Measurements from ENCODE around the gene FAM107A.
A peak's percentile ranks its signal among the peaks of the same experiment; 100 is the strongest.
"Not testable (repeated sequence)": the region's sequence is repeated elsewhere in the genome, so short reads cannot be mapped to it uniquely, and the experiment has no call there.

Gene FAM107A

DNA sequence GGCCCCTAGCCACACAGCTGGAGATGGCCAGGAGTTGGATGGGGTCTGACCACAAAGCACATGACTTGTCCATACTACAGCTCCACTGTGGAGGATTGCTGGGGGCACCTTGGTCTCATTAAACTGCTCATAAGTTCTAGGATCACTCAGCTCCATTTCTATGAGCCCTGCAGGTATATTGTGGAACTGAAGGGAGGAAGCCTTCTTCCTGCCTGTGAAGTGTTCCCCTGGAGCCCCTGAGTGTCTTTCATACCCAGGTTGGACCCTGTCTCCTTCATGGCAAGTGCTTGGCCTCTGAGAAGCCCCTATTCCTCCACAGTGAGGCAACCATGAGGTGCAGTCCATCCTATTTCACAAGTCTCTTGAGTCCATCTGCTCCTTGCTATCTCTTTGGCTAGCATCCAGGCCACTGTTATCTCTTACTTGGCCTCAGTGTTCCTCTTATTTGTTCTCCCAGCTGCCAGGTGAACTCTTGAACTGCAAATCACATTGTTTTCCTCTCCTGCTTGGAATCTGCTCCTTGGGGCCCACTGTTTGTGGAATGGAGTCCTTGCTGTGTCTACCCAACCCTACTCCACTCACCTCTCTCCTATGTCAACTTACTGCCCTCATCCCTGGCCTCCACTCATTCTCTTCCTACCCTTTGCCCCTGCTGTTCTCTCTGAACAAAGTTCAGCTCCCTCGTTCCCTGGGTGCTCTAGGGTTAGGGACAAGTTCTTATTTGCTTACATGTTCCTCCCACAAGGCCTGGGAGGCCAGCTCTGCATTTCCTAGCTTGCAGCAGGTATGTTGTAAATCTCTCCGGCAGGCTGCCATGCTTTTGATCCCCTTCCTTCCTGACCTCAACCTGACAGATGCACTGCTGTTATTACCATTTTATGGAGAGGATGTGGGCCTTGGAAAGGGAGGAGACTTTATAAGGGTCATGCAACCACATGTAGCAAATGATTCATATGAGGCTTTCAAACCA, 41.4 kb downstream of the FAM107A start:
- DNase-seq = peak; percentile 0

DNA sequence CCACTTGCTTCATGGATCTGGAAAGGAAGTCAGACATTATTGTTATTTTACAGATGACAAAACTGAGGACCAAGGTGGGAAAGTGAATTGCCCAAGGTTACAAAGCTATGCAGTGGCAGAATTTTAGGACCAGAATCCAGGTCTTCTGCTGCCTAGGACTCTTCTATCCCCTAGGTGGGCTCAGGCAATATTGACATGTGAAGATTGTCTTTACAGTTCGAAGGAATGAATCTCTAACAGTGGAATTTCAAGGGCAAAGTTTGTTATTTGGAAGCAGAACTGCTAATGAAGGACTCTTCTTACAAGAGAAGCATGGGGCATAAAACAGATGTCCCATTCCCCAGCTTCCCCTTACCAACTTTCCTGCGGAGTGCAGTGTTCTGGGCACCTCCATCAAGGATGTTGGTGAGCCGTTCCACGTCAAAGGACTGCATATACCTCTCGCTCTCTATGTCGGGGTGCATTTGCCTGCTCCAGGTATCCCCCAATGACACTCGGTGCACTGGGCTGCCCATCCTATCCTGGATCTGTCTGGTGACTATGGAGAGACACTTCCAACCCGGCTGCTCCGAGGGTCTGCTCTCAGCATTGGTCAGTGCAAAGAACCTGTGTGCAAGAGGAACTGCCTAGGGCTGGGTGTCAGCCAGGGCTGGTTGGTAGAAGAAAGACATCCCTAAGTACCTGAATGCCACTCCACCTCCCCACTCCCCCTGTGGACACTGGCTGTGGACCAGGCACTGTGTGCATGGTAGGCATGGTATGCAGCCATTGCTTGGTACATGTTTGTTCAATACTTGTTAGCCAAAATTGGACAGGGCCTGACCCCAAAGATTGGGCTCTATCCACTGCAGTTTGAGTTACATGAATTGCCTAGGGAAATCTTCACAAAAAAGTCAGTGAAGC, 42.3 kb downstream of the FAM107A start:
- no peak for DNase-seq

DNA sequence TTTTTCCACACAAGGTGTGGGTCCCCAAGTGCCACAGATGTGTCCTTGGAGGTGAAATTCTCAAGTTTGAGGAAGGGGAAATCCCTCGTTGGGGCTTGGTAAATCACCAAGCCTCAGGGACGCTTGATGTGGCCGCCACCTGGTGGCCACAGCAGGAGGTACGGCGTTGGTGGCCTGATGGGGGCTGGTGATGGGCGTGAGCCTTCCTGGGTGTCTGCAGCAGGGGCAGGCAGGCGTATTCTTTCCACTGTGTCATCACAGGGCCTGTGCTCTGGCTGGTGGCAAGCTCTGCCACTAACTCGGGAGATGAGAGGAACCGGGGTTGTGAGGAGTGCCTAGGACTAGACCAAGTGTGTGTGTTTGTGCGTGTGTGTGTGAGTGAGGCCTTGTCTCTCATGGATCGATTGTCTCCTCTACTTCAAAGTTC, 44.4 kb downstream of the FAM107A start:
- DNase-seq = peak; percentile 68

DNA sequence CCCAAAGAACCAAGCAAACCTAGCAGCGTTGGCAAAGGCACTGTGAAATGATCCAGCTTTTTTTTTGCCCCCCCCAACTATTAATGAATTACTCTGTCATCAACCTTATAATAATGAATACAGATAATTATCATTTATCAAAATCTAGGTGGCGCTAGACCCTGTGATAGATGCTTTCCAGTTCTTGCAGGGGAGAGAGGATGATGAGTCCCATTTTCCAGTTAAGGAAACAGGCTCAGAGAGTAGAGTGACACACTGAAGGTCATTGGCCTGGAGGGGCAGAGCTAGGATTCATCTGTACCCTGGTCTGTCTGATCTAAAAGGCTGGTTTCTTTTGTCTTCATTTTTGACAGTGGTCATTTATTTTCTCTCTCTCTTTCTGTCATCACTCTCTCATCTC, 45.2 kb downstream of the FAM107A start:
- peak; percentile 26 for DNase-seq

DNA sequence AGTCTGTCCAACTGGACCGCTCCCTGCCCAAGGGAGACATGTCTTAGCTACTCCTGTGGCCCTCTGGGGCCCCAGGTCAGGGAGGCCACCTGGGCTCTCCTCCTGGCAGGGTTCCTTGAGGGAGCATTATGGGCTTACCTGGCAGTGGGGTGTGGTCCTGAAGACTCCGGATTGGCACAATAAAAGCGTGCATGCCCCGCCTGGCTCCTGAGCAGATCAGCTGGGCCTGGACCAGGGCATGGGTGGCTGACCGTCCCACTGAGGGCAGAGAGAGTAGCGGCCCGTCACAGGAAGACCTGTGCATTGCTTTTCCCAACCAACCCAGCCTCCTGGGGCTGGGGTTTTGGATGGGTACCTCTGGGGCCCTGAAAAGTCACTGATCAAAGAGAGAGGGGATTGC, 45.6 kb downstream of the FAM107A start:
- DNase-seq = no peak

DNA sequence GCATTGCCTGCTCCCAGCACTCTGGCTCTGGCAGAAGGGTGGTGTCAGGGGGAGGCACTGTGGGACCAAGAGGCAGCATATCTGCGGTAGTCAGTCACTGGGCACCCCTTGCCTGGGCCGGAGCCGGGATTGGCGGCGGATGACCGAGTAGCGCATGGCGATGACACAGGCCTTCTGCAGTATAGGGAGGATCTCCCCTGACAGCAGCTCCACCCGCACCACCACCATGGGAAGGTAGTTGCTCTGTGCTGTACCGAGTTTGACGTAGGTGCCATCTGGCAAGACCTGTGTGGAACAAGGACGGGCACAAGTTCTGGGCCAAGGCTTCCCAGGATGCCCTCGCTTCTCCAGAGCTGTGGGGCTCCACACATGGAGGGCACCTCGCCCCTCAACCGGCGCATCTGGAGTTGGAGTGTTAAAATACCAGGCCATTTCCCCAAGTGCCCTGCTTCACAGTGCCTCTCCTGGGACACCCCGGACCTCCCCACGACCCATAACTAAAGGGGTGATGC, 46.8 kb downstream of the FAM107A start:
- DNase-seq = no peak

DNA sequence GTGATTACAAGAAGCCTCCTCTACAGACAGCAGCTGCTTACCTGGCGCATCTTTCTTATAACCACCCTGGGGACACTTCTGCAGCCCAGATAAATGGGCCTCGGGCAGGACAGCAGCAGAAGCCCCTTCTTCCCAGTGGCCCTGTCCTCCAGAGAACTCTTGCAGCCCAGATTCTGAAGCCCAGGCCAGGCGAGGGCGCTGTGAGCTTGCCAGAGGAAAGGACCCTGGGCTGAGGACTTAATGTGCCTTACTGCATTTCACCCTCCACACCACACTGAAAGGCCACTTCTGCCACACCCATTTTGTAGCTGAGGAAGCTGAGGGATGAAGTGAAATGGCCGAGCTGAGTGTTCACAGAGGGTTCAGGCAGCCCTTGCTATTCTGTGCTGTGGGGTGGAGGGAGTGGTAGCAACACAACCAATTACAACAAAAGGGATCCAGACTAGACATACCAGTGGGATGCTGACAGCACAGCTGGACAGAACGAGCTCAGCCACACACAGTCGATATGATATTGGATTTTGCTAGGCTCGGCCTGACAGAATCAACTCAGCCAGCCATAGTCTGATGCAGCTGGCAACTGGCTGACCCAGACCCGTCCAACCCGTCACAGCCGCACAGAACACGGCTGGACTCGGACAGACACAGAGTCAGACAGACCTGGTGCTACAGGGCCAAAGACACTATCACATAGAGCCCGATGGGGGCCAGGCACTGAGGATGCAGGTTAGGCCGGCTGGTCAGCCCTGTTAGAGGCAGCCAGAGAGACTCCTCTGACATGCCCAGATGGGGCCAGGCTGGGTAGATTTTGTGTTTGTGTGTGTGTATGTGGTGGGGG, 47.5 kb downstream of the FAM107A start:
- peak; percentile 16 for DNase-seq

DNA sequence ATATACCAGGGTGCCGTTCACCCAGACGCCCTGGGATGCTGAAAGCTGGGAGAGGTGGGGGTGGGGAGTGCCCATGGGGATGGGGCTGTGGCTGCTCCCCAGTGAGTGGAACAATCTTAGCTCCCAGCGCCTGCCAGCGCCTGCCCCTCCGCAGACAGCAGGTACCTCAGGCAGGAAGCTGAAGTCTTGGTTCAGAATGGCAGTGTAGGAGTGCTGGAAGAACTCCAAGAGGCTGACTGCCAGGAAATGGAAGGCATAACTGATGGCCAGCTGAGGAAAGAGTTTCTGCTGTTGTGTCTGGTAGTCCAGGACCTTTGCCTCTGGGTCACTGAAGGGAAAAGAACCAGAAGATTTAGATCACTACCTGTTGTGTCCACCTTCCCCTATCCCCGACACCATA, 48.6 kb downstream of the FAM107A start:
- no peak for DNase-seq

DNA sequence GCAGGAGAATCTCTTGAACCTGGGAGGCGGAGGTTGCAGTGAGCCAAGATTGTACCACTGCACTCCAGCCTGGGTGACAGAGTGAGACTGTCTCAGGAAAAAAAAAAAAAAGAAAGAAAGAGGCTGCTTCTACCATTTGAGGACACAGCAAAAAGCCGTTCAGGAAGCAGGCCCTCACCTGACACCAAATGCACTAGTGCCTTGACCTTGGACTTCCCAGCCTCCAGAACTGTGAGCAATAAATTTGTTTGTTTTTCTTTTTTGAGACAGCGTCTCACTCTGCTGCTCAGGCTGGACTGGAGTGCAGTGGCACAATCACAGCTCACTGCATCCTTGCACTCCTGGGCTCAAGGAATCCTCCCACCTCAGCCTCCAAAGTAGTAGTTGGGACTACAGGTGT, 49.8 kb downstream of the FAM107A start:
- DNase-seq = not testable (repeated sequence)

DNA sequence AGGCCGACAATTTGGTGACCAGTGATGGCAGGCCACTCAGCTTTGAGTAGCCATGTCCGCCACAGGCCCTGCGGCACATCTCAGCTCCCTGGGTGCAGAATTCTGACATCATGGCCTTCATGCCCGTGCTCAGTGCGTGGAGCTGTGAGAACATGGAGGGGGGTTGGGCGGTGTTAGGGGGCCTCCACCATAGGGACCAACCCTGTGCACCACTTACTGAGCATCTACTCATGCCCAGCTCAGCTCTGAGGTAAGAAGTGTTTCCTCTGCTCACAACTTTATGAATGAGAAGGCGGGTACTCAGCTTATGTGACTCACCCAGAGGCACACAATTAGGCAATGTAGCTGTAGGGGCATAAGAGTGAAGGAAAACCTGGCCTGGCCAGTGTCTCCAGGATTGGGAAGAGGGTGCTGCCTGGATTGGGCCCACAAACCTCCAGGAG, 50.7 kb downstream of the FAM107A start:
- DNase-seq = peak; percentile 2

DNA sequence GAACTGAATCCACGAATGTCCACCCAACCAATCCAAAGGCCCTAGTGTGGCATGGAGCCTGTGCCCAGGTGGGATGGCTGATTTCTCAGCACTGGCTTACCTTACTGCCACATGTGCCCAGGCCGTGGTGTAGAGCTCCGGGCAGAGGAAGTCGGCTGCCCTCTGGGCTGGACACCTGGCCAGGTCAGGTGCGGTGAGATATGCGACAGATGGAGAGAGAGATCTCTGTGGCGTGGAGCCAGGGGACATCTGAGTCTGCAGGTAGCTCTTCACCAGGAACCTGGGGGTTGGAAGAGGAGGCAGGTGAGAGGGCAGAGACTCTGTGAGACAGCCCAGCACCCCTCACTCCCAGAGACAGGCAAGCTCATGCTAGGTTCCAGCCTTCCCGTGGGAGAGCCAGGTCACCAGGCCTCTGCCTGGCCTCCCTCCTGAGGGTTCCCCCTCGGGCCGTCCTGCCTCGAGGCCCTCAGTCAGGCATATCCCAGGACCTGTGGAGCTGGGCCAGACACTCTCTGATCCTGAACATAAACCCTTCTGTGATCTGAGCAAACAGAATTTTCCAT, 52.8 kb downstream of the FAM107A start:
- DNase-seq = no peak

DNA sequence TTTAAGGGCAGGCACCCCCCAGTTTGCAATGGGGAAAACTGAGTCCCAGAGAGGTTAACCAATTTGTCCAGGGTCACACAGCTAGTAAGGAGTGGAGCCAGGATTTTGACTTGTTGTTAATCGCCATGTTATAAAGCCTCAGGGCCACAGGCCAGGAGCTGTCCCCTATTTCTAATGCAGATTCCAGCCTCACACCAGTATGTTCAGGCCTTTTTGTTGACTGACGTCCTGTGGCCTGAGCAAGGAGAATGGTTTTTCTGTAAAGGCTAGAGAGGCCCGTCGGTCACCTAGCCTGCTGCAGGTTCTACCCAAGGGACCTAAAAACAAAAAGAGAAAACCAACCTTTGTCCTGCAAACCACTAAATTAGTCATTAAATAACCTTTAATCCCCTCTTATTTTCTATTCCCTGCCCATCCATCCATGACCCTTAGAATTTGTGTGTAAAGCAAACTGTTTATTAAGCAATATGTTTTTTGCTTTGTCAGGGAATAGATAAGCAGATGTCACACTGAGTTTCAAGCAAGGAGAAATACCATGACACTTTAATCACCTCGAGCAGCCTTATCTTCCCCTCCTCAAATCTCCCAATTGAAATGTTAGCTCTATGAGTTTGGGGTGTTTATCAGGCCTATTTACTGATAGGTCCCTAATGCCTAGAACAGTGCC, 54.3 kb downstream of the FAM107A start:
- no peak for DNase-seq

DNA sequence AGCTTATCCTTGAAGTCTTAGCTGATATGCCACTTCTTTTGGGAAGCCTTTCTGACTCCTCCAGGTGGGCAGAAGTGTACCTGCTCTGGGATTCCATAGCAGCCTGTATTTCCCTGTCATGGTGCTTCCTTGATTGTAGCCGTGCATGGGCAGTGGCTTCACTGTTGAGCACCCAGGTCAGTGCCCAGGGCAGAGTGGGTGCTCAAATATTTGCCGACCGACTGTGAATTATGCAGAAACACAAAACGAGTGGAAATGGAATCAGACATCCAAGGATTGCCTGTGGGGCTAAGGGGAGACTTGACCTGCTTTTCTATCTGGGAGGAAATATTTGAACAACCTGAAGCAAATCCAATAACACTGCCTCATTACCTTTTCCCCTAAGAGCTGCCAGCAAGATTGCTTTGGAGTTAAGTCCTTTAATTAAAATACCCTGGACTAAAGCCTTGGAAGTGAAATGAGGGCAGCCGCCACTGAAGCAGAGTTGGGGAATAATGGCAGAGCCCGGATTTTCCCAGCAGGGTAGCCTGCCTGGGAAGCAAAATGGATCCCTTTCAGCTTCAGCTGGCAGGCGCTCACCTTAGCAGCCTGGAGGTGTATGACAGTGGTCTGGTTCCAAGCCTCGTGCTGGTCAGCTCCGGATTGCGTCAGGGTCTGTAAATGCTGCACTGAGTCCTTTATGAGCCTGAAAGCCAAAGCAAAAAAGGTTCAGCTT, 55.1 kb downstream of the FAM107A start:
- no peak for DNase-seq

DNA sequence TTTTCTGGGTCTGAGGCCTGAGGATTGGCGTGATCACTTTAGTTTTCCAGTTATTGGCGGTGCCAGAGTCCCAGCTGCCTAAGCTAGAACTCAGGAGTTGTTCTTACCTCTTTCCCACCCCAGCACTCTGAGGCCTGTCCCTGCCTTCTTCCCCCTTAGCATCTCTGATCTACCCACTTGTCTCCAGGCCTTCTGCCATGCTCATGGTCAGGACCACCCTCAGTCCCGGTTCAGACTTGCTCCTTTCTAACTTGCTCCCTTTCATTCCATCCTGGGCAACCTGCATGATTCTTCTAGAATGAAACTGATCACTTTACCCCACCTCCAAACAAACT, 55.9 kb downstream of the FAM107A start:
- DNase-seq = no peak

DNA sequence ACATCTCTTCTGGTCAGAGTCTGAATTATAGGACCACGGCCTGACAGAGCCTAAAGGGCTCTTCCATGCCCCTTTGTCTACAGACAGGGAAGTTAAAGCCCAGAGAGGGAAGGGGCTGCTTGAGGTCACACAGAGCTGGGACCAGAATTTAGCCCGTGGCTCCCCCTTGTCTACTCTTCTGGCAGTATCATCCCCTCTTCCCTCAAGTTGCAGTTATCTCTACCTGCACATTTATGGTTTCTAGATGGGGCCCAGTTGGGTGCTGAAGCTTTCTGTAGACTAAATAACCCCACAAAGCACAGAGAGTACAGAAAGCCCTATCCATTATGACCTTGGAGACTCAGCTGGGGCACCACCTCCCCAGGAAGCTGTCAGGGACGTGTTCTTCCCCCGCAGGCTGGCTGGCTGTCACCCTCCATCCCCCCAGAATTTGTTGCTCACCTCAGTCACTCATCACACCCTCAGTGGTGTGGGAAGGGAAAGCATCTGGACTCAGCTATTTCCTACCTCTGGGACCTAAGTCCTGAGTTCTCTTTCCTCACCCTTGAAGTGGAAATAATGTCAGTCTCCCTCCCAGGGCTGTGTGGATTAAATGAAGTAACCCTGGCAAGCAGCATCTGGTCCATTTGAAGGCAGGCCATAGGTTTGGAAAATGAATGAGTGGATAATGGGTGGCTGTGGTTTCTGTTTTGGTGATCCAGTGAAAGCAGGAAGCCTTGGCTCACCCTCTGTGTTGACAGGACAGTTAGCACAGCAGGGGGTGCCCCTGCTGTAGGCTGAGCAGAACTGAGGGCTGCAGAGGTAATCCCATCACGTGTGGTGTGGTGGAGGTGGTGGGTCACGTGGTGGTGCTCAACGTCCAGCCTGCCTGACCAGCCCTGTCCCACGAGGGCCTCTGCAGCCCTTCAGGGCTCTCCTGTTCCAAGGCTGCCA, 56.5 kb downstream of the FAM107A start:
- DNase-seq = no peak

DNA sequence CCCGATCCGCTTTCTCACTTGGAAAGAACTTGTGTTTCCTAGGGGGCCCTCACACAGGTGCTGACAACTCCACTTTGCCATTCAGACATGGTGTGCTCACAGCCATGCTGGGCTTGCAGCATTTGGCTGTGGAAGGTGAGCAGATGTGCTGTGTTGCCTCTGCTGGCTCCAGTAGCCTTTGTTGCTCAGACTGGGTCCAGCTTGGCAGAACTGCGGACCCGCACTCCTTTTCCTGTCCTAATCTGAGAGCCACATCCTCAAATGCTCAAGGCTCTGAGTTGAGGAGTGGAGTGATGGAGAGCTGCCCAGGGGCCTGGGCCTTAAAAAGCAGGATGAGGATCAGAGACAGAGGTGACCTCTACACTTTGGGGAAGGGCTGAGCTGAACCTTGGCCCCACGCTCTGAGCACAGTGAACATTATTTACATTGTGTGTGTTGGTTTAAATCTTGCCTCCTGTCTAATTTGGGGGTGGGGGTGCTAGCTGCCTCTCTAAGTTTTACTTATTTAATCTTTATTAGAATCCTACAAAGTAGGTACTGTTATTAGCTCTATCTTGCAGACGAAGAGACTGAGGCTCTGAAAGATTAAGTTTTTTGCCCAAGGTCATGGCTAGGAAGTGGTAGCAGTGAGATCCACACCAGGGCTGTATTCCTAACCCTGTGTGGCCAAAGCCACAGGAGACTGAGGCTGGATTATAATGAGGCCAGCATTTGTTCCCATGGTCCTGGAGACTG, 57.4 kb downstream of the FAM107A start:
- no peak for DNase-seq

DNA sequence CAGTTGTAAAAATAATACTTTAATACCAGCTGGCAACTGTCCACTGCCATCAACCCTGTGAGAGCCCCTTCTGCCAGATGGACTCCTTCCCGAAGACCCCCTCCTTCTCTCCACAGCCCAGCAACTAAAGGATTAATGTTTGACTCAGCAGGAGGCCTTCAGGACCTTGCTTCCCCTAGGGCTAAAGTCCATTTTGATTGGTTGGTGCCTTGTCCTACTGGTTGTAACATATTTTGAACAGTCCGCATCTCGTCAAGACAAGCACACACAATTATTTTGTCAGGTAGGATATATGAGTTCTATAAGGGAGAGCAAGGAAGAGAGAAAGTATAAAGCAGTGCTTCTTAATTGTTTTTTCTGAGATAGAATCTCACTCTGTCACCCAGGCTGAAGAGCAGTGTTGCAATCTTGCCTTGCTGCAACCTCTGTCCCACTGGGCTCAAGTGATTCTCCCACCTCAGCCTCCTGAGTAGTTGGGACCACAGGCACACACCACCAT, 58.9 kb downstream of the FAM107A start:
- DNase-seq = no peak

DNA sequence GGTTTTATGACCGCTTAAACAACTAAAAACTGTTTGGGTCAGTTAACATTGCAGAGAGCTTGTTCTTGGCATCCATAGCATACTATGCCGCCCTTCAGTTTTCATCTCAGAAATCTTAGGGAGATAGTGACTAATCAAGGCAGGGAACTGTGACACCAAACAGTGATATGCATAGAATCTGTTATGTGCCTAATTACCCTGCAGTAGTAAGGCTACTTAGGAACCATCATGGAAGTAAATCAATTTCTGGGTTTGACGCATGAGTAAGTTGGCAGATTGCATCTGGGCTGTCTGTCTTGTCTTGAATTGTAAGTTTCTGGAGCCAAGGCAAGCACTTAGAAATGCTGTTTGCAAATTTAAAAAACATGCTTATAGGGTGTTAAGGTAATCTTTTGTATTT, 62.8 kb downstream of the FAM107A start:
- DNase-seq = no peak

All from DMS53 (cell line).